ENCODE results near the gene IGFBP4.

Gene IGFBP4

GRCh38 chr17:40485851-40486521 is 42.7 kb downstream of the IGFBP4 start:
- H3K4me1 ChIP-seq (ENCODE audit: control insufficient read depth, low read length), result peaks cover 12% of the 10 kb centered on the region
- no peaks in the 10 kb centered on the region for H3K79me2 ChIP-seq (ENCODE audit: control insufficient read depth, low read length)
- no peaks in the 10 kb centered on the region for H4K20me1 ChIP-seq (ENCODE audit: control insufficient read depth, insufficient read depth, low read depth, low read length)
- no peaks in the 10 kb centered on the region for H3K36me3 ChIP-seq (ENCODE audit: control insufficient read depth, low read length)
- no peaks in the 10 kb centered on the region for H3K9me2 ChIP-seq (replicated peaks; ENCODE audit: control insufficient read depth, low read length)
- H3K4me2 ChIP-seq (ENCODE audit: low read length), result no peak overlapping the region
- no peak for TF ChIP-seq EZH2phosphoT487 (IDR thresholded peaks at IDR 0.05; ENCODE audit: borderline replicate concordance, low read length)
- TF ChIP-seq CTCF (IDR thresholded peaks at IDR 0.05; ENCODE audit: low read depth, low read length, poor library complexity, severe bottlenecking), result no peak
- H3K4me3 ChIP-seq (ENCODE audit: low read length), result no peak overlapping the region
- H3K27me3 ChIP-seq (ENCODE audit: control insufficient read depth, low read length), result peaks cover 6% of the 10 kb centered on the region; the same call in 1 of the 2 replicates
- H3F3A ChIP-seq (ENCODE audit: control insufficient read depth, insufficient read depth), result no peaks in the 10 kb centered on the region
- H3K27ac ChIP-seq (ENCODE audit: low read depth, low read length), result no peak overlapping the region
- no peaks in the 10 kb centered on the region for H3K9me3 ChIP-seq (ENCODE audit: control insufficient read depth, insufficient read depth, low read length)

GRCh38 chr17:40486522-40487370 is 43.5 kb downstream of the IGFBP4 start:
- H3K4me3 ChIP-seq (ENCODE audit: low read length), result no peak overlapping the region
- no peaks in the 10 kb centered on the region for H3K9me3 ChIP-seq (ENCODE audit: control insufficient read depth, insufficient read depth, low read length)
- H3K4me1 ChIP-seq (ENCODE audit: control insufficient read depth, low read length), result peaks cover 10% of the 10 kb centered on the region
- no peak overlapping the region for H3K27ac ChIP-seq (ENCODE audit: low read depth, low read length)
- no peaks in the 10 kb centered on the region for H3K79me2 ChIP-seq (ENCODE audit: control insufficient read depth, low read length)
- H3K36me3 ChIP-seq (ENCODE audit: control insufficient read depth, low read length), result no peaks in the 10 kb centered on the region
- no peaks in the 10 kb centered on the region for H3F3A ChIP-seq (ENCODE audit: control insufficient read depth, insufficient read depth)
- H4K20me1 ChIP-seq (ENCODE audit: control insufficient read depth, insufficient read depth, low read depth, low read length), result no peaks in the 10 kb centered on the region
- H3K27me3 ChIP-seq (ENCODE audit: control insufficient read depth, low read length), result peaks cover 6% of the 10 kb centered on the region; the same call in 1 of the 2 replicates
- H3K4me2 ChIP-seq (ENCODE audit: low read length), result no peak overlapping the region
- H3K9me2 ChIP-seq (replicated peaks; ENCODE audit: control insufficient read depth, low read length), result no peaks in the 10 kb centered on the region
- TF ChIP-seq EZH2phosphoT487 (IDR thresholded peaks at IDR 0.05; ENCODE audit: borderline replicate concordance, low read length), result no peak
- TF ChIP-seq CTCF (IDR thresholded peaks at IDR 0.05; ENCODE audit: low read depth, low read length, poor library complexity, severe bottlenecking), result no peak

- H3K9me3 ChIP-seq (ENCODE audit: control insufficient read depth, insufficient read depth, low read length), result no peaks in the 10 kb centered on the region
- H3K9me2 ChIP-seq (replicated peaks; ENCODE audit: control insufficient read depth, low read length), result no peaks in the 10 kb centered on the region
- peaks cover 10% of the 10 kb centered on the region for H3K4me1 ChIP-seq (ENCODE audit: control insufficient read depth, low read length)
- no peaks in the 10 kb centered on the region for H3K36me3 ChIP-seq (ENCODE audit: control insufficient read depth, low read length)
- H3K27me3 ChIP-seq (ENCODE audit: control insufficient read depth, low read length), result peaks cover 6% of the 10 kb centered on the region
- H3F3A ChIP-seq (ENCODE audit: control insufficient read depth, insufficient read depth), result no peaks in the 10 kb centered on the region
- H3K4me3 ChIP-seq (ENCODE audit: low read length), result no peak overlapping the region
- no peak for TF ChIP-seq CTCF (IDR thresholded peaks at IDR 0.05; ENCODE audit: low read depth, low read length, poor library complexity, severe bottlenecking)
- no peak for TF ChIP-seq EZH2phosphoT487 (IDR thresholded peaks at IDR 0.05; ENCODE audit: borderline replicate concordance, low read length)
- H3K79me2 ChIP-seq (ENCODE audit: control insufficient read depth, low read length), result no peaks in the 10 kb centered on the region
- H3K27ac ChIP-seq (ENCODE audit: low read depth, low read length), result no peak overlapping the region
- H3K4me2 ChIP-seq (ENCODE audit: low read length), result no peak overlapping the region
- no peaks in the 10 kb centered on the region for H4K20me1 ChIP-seq (ENCODE audit: control insufficient read depth, insufficient read depth, low read depth, low read length)
Observed at GRCh38 chr17:40487371-40488020, 44.2 kb downstream of the IGFBP4 start.

All from DOHH2 (cell line).